GM10248 (cell line): ENCODE measurements around the gene TYROBP.

ENCODE experiments used
- CTCF ChIA-PET: fragments of 300-600 bp; sonication (Branson Sonifier 250); formaldehyde crosslinking; extraction: SDS; loops from one replicate; lab custom pipeline; 2021; ENCODE audit warnings: antibody characterized with exemption; lab: Yijun Ruan, JAX
- POLR2A ChIA-PET: fragments of 350-650 bp; sonication (Branson Sonifier 250); formaldehyde crosslinking; extraction: SDS; loops from one replicate; lab custom pipeline; 2020; ENCODE audit warnings: antibody characterized with exemption; lab: Yijun Ruan, JAX
- DNase-seq: peaks from one replicate; pipeline ENCODE4 v3.0.0; 2012; ENCODE audit errors: extremely low spot score
- TF ChIP-seq, protein P1 (sequence below): IDR thresholded peaks from 2 replicates; pipeline ENCODE4 v1.5.1; 2012; ENCODE audit warnings: mild to moderate bottlenecking, low read depth; ENCODE audit errors: extremely low read depth, missing control alignments, control extremely low read depth

TYROBP gene

GRCh38 chr19:35943321-35944301, 35.5 kb upstream of the TYROBP start:
- ChIA-PET POLR2A (no interaction called here), CTCF (interaction anchor here (1.0 kb wide), 1 partner anchor 12 kb away, joined by 5 read pairs; no protein-coding TSS in a partner anchor)
- TF ChIP-seq, protein P1, sequence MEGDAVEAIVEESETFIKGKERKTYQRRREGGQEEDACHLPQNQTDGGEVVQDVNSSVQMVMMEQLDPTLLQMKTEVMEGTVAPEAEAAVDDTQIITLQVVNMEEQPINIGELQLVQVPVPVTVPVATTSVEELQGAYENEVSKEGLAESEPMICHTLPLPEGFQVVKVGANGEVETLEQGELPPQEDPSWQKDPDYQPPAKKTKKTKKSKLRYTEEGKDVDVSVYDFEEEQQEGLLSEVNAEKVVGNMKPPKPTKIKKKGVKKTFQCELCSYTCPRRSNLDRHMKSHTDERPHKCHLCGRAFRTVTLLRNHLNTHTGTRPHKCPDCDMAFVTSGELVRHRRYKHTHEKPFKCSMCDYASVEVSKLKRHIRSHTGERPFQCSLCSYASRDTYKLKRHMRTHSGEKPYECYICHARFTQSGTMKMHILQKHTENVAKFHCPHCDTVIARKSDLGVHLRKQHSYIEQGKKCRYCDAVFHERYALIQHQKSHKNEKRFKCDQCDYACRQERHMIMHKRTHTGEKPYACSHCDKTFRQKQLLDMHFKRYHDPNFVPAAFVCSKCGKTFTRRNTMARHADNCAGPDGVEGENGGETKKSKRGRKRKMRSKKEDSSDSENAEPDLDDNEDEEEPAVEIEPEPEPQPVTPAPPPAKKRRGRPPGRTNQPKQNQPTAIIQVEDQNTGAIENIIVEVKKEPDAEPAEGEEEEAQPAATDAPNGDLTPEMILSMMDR = no peak
- no peak for DNase-seq

DNA sequence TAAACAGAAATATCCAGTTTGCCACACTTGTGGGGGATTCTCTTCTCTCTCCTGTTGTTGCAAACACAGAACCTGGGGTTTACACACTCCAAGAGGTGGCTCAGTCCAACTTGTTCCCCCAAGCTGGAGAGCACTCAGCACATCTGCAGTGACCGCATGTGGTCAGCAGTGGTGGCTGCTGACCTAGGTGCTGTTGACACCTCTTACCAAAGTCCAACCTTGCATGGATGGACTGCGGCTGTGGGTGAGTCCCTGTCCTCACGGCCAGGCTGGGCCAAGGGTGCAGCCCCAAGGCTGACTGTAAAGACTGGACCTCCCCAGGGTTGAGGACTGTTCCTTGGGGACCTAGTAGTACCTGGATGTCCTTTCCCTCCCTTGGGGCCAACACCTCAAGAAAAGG, 34.1 kb upstream of the TYROBP start:
- TF ChIP-seq, protein P1 = no peak
- ChIA-PET POLR2A (no interaction called here), CTCF (no interaction called here)
- no peak for DNase-seq

DNA sequence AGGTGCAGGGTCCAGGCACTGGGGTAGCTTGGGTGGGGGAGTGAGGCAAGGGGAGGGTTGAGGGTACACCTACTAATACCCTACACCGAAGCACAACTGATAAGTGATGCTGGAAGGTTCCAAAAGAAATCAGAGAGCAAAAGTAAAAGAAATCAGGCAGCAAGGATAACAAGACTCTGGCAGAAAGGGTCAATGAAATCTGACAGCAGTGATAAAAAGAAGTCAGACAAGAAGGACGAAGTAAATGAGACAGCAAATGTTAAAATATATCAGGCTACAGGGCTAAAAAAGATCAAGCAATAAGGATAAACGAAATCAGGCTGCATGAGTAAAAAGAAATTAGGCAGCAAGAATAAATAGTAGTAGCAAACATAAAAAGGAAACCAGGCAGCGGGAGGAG, 32.7 kb upstream of the TYROBP start:
- TF ChIP-seq, protein P1 = no peak
- ChIA-PET POLR2A (interaction anchor here (0.6 kb wide), 1 partner anchor 170 kb away, joined by 5 read pairs; no protein-coding TSS in a partner anchor), CTCF (no interaction called here)
- DNase-seq = no peak

- ChIA-PET POLR2A (no interaction called here), CTCF (interaction anchor here (1.8 kb wide), 1 partner anchor 58 kb away, joined by 4 read pairs; no protein-coding TSS in a partner anchor)
- TF ChIP-seq, protein P1 = no peak
- no peak for DNase-seq
Observed at GRCh38 chr19:35940078-35940775, 32.1 kb upstream of the TYROBP start.

GRCh38 chr19:35939307-35940077, 31.4 kb upstream of the TYROBP start:
- DNase-seq = no peak
- CTCF ChIA-PET = interaction anchor here (1.8 kb wide), 1 partner anchor 57 kb away, joined by 4 read pairs; no protein-coding TSS in a partner anchor
- TF ChIP-seq, protein P1 = no peak
- POLR2A ChIA-PET = no interaction called here
